Hepatic stellate cell (primary cell): ENCODE measurements around the gene RPL13.

Experiments
- DNase-seq: peaks from one replicate; pipeline ENCODE4 v3.0.0; 2011; ENCODE audit warnings: low spot score

Gene RPL13

DNA sequence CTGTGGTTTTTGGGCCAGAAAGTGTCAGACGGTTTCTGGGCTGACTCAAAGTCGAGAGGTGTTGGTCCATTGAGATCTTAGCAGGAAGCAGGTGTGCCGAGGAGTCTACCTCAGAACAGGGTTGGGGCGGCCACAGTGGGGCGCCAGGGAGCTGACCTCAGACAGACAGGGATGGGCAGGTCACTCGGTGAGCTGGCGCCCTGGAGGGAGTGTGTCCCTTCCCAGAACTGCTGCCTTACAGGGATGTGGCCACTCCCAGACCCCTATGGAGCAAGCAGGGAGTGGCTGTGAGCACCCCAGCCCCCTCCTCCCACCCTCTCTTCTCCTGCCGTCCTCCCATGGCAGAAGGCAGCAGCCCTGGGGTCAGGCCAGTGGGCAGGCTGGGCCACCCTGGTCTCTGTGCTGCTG lies 39.0 kb downstream of the RPL13 start:
- no peak for DNase-seq

DNA sequence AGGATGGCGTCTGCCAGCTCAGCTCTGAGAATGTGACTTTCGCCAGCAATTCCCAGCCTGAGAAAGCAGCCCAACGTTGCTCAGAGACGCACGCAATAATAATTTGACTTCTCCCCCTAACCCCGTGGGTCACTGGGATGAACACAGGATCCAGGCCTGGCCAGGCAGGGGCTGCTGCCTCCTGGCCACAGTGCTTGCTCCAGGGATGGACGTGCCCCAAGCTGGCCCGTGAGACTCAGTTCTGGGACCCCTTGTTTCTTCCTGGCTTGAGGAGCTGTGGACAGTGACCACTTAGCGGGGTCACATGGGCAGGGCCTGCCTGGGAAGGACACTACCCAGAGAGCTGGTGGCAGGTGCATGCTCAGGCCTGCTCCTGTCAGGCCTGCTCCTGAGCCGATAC lies 39.4 kb downstream of the RPL13 start:
- DNase-seq, result no peak

DNA sequence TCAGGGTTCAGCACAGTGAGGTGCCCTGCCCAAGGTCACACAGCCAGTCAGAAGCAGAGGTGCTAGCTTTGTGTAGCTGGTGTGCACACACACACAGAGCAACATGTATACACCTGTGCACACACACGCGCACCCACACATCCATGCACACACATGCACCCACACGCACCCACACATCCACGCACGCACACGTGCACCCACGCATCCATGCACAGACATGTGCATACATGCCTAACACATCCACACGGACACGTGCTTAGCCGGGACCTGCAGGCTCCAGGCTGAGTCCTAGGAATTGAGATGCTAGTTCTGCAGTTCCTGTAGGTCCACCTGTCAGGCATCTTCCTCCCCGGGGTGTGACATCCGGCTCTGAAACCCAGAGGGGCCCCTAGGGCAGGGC lies 39.9 kb downstream of the RPL13 start:
- no peak for DNase-seq

DNA sequence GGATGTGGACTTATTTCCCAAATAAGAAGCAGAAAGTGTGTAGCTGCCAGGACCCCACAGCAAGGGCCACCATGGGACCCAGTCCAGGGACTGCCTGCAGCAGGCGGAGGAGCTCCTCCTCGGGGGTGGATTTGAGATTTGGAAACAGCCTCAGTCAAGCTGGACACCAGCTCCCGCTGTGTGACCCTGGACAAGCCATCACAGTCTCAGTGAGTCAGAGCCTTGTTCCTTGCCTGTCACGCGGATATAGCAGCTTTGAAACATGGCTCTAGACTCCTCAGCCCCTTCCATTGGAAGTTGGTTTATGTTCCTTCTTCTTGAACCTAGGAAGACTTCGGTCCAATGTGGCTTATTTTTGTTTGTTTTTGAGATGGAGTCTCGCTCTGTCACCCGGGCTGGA lies 40.5 kb downstream of the RPL13 start:
- DNase-seq, result no peak

DNA sequence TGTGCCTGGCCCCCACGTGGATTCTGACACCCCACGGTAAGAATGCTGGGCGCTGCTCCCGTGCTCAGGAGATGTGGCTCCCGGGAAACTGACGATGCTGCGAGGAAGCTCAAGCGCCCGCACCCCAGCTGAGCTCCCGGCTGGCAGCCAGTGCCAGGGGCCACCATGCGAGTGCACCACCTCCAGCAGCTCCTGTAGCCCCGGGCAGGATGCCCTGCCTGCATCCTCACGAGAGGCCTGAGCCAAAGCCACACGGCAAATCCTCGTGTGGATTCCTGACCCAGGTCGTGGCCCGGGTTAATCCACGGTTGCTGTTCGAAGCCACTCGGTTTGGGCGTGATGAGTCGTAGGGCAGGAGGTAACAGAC lies 41.4 kb downstream of the RPL13 start:
- no peak for DNase-seq

DNA sequence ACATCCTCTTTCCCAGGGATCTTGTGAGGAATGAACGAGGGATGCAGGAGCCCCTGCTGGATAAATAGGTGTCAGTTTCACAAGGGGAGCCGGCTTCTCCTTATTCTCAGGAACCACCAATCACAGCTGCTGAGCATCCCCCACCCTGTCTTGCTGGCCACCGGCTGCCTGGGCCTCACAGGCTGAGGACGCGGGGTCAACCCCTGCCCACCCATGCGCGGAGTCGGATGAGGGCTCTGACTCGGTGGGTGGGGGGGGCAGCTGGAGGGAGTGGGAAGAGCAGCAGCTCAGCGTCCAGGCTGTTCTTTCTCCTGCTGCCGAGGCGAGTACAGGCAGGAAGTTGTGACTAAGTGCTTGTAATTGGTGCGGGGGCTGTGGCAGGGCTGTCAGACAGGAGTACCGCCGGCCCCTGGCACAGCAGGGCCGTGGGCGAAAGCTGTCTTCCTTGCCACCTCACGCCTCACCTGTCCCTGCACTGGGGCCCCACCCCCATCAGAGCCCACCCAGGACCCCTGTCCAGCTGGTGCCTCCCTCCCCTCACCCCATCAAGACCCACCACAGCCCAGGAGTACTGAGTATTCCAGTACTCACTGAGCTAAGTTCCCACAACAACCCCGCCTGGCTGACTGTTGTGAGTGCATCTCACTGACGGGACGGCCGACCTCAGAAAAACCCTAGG lies 41.9 kb downstream of the RPL13 start:
- peak; percentile 94 for DNase-seq

DNA sequence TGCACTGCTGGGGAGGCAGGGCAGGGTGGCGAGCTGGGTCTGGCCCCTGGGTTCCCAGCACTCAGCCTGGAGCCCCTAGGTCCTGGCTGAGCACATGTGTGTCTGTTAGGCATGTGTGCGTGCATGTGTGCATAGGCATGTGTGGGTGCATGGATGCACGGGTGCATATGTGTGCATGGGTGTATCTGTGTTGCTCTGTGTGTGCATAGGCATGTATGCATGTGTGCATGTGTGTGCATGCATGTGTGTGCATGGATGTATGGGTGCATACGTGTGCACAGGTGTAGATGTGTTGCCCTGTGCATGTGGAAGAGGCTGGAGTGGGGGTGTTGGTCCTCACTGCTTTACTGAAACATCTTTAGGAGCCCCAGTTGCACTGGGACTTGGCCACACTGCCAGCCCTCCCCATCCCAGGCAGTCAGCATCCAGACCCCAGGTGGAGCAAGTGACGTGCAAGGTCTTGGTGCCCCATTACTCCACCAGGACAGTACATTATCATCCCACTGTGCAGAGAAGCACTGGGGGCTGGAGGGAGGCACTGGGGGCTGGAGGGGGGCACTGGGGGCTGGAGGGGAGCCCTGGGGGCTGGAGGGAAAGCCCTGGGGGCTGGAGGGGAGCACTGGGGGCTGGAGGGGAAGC lies 42.6 kb downstream of the RPL13 start:
- no peak for DNase-seq

DNA sequence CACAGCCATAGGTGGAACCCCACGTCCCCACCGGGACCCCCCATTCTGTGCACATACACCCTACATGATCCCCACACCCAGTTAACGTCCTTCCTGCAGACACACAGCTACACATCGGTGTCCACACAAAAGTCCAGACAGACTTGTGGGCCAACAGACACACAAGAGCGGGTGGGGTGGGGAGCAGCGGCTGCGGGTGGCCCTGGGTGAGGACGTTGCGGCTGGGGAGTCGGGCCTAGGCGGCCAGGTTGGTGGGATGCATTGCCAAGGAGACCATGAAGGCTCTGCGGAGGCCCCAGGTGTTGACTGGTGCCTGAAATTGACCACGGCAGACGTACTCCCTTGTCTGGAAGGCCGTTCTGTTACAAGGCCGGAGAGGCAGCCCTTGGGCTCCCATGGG lies 44.3 kb downstream of the RPL13 start:
- DNase-seq, result no peak

DNA sequence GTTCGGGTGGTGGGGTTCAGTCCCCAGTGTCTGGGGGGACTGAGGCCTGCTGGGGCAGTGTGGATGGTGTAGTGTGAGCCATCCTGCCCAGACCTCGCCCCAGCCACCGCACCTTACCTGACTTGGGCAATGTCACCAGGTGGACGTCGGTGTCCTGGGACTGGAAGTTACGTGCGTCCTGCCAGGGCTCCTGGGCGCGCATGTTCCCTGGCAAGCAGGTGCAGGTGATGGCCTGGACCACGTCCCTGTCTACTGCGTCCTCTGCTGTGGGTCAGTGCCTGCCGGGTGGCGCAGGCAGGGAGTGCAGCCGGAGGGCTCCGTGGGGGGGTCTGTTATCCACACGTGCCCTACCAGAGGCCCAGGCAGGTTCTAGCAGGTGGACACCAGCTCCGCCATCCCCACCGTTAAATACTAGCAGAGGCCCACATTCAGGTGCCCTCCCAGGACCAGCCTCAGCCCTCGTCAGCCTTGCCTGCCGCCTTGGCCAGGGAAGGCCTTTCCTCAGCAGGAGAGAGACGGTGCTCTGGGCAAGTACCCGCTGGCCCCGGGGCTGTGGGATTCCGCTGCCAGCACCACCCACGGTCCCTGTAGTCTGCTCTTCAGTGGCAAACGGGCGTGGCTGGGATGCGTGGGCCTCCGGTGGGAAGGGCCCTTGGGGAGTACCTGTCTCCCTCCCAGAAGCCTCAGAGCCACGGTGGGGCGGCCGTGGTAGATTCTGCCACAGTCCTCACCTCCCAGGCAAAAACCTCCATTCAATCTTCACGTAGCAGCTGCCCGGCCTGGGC lies 44.9 kb downstream of the RPL13 start:
- no peak for DNase-seq

DNA sequence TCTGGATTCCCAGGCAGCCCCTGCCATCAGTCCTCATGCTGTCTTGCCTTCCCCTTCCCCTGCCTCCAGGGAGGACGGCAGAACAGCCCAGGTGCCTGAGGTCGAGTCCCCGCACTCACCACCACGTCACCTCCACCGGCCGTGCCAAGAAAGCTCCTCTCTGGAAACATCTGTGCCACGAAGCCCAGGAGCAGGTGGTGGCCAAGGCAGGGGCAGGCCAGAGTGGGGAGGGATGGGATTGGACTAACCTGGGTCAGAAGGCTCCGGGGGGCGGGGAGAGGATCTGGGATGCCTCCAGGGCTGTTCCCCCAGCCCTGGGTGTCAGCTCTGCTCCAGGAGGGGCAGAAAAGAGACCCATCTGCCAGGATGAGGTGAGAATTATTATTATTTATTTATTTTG lies 45.5 kb downstream of the RPL13 start:
- DNase-seq, result no peak

DNA sequence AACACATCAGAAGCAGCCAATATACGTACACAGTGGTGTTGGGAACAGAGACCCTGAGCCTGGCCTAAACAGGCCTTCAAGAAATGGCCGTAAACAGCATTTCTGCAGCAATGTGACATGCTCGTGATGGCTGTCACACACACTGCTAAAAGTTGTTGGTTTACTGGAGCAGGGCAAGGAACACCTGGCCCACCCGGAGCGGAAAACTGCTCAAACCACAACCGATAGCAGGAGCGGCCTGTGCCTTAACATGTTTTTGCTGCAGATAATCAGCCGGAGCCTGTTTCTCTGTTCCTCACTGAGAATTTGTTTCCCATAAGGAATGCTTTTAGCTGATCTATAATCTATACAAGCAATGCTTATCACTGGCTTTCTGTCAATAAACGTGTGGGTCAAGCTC lies 47.0 kb downstream of the RPL13 start:
- no peak for DNase-seq

DNA sequence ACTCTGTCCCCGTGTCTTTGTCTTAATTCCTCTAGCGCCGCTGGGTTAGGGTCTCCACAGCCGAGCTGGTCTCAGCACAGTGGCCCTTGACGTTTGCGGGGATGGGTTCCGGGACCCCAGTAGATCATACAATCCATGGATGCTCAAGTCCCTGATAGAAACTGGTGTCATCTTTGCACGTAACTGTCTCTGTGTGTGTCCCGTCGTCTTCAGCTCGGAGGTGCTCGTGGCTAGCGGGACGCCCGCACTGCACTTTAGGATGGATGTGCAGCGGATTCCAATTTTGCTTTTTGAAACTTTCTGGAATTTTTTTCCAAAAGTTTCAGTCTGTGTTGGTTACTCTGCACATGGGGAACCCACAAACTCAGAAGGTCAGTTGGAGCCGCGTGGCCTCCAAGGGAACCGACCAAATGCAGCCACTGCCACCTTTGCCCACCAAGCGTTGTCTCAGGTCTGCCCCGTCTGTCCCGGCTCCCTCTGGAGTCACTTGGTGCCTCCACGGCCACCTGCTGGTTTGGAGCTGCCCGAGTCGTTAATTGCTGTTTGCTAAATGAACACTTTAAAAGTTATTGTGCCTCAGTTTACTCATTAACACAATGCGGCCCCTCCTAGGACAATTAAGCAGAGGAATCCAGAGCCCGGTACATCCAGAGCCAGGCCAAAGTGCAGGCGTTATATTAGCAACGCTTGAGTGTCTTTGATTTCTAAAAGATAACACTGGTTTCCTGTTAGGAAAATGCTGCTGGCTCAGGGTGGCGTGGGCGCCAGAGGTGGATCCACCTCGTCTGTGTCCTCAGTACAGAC lies 47.7 kb downstream of the RPL13 start:
- no peak for DNase-seq

DNA sequence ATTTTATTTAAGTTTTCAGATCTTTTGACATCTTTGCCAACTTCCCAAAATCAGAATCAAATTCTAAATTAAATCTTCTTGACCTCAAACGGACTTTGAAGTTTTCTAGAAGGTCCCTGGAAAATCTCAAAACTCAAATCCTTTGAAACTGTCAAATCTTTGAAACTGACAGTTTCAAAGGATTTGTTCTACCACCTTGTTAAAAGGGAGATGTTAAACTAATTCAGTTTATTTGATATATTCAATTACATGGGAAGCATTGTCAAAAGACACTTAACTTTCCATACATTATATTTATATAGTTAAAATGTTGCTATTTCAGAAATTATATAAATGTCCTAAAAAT lies 49.6 kb downstream of the RPL13 start:
- DNase-seq, result no peak

DNA sequence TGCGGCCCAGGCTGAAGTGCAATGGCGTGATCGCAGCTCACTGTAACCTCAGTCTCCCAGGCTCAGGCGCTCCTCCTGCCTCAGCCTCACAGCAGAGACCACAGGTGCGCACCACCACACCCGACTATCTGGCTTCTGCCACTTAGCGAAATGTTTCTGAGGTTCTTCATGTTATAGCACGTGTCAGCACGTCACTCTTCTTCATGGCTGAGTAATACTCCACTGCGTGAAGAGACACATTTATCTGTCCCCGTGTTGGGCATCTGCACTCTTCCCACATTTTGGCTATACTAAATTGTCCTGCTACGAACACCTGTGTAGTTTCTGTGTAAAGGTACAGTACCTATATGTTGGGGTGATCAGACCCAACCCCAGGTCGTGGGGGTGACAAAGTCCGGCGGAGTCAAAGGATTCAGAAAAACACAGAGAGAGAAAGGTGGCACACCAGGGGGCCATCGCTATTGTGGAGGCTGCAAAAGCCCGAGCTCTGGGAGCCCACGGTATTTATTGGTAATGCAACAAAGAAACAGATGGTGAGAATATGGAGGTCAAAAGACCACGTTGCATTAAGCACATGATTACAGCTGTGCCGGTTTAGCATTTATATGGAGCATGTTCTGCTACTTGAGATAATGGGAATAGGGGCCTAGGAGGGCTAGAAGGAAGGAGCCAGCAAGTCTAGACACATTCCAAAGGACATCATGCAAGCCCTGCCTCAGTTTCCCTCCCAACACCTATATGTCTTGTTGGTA lies 52.1 kb downstream of the RPL13 start:
- DNase-seq, result no peak

DNA sequence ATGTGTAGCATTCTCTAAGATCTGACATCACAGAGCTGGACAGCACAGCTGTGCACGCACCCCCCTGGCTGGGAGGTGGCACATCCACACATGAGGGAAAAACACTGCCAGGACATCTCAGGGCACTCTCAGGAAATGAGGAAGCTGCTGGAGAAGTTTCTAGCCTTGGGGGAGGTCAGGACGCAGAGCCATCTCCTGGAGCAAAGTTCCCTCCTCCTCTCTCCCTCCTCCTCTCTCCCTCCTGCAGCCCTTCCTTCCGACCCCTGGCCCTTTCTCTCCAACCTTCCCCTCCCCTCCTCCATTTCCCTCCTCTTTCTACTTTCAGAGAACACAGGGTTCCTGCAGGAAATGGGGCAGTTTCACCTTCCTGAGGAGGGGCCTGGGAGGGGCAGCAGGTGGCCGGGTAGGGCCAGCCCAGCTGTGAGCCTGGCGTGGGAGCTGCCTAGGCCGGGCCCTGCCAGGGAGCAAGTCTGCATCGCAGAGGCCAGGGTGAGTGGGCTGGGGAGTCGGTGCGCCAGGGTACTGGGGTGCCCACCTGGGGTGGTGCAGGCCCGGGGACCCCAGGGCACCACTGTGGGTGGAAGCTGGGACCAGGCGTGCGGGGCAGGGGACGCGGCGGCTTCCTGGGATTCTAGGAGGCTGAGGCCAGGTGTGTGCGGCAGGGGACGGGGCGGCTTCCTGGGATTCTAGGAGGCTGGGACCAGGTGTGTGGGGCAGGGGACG lies 52.9 kb downstream of the RPL13 start, which contains the start of gene DPEP1:
Gene DPEP1, plus strand, starts transcription at position 412 of the 723 bp plus-strand sequence. CDS start 16,769 bp downstream, outside the sequence.
- no peak for DNase-seq

DNA sequence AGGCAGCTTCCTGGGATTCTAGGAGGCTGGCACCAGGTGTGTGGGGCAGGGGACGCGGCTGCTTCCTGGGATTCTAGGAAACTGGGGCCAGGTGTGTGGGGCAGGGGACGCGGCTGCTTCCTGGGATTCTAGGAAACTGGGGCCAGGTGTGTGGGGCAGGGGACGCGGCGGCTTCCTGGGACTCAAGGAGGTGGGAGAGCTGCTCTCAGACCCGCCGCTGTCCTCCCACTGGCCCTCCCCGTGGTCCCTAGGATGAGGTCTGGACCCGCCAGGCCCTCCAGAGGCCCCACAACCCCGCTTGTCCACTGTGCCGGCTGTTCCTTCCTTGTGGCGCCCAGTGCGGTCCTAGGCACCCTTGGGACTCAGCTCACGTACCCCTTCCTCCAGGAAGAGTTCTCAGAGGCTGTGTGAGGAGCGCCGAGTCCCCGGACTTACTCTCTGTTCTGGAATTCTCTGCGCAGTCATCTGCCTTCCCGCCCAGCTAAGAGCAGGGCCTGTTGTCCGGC lies 53.5 kb downstream of the RPL13 start:
- DNase-seq, result no peak
